NCI-H146 treated with DMSO at 0.1 percent for 48 hours (cell line): Measurements from ENCODE around the gene RAB11FIP5.
"Not testable (repeated sequence)": the region's sequence is repeated elsewhere in the genome, so short reads cannot be mapped to it uniquely, and the experiment has no call there.

Experiments
- DNase-seq: peaks from one replicate; lab custom pipeline; 2025; ENCODE audit not compliant: unreplicated experiment; lab: John Stamatoyannopoulos, UW

Gene RAB11FIP5

GRCh38 chr2:73069855-73070642 is 42.7 kb downstream of the RAB11FIP5 start:
- no peak for DNase-seq

GRCh38 chr2:73069041-73069854 is 43.5 kb downstream of the RAB11FIP5 start:
- no peak for DNase-seq

- DNase-seq, result no peak
Observed at GRCh38 chr2:73068147-73068546, 44.6 kb downstream of the RAB11FIP5 start.

GRCh38 chr2:73067043-73067442 is 45.7 kb downstream of the RAB11FIP5 start:
- no peak for DNase-seq

GRCh38 chr2:73065070-73065469 is 47.7 kb downstream of the RAB11FIP5 start:
- DNase-seq, result not testable (repeated sequence)

GRCh38 chr2:73063909-73064875 is 48.6 kb downstream of the RAB11FIP5 start:
- no peak for DNase-seq

GRCh38 chr2:73063472-73063871 is 49.3 kb downstream of the RAB11FIP5 start:
- DNase-seq, result no peak

- no peak for DNase-seq
Observed at GRCh38 chr2:73059106-73059505, 53.6 kb downstream of the RAB11FIP5 start.

- no peak for DNase-seq
Observed at GRCh38 chr2:73054980-73055379, 57.8 kb downstream of the RAB11FIP5 start.

GRCh38 chr2:73053316-73054114 is 59.2 kb downstream of the RAB11FIP5 start:
- no peak for DNase-seq

GRCh38 chr2:73050121-73050545 is 62.6 kb downstream of the RAB11FIP5 start:
- no peak for DNase-seq

- DNase-seq, result no peak
Observed at GRCh38 chr2:73043929-73044832, 68.6 kb downstream of the RAB11FIP5 start.

GRCh38 chr2:73043276-73043675 is 69.5 kb downstream of the RAB11FIP5 start:
- no peak for DNase-seq

- no peak for DNase-seq
Observed at GRCh38 chr2:73037947-73038585, 74.7 kb downstream of the RAB11FIP5 start.

GRCh38 chr2:73036766-73037165 is 76.0 kb downstream of the RAB11FIP5 start:
- DNase-seq, result no peak

GRCh38 chr2:73035899-73036711 is 76.6 kb downstream of the RAB11FIP5 start:
- DNase-seq, result no peak

GRCh38 chr2:73034661-73035375 is 77.9 kb downstream of the RAB11FIP5 start:
- DNase-seq, result no peak
